Measurements from ENCODE around the gene EVX1.

The EVX1 gene

GRCh38 chr7:27242555-27243339, at the start of gene EVX1:
TSS of gene EVX1 (plus strand) at chr7:27242802. CDS start at chr7:27243031, 229 bp downstream.
- Histone ChIP-seq H3K9me3 (ENCODE audit: control insufficient read depth, low read depth, low read length) (no peaks in the 10 kb centered on the region), H3K4me1 (ENCODE audit: control insufficient read depth, low read depth, low read length) (peaks cover 20% of the 10 kb centered on the region), H3K27me3 (ENCODE audit: control insufficient read depth, insufficient read depth, low read length) (peaks cover 100% of the 10 kb centered on the region), H3K9ac (ENCODE audit: low read length) (no peak within 1 kb of the TSS), H3K27ac (ENCODE audit: low read length) (no peak within 1 kb of the TSS), H3K36me3 (ENCODE audit: control insufficient read depth, low read depth, low read length) (no peaks in the 10 kb centered on the region), H3K4me3 (ENCODE audit: low read length) (peak within 1 kb of the TSS; percentile 18)

GRCh38 chr7:27193335-27194001, 49.1 kb upstream of the EVX1 start:
- Histone ChIP-seq H3K27ac (ENCODE audit: low read length) (no peak overlapping the region), H3K9me3 (ENCODE audit: control insufficient read depth, low read depth, low read length) (peaks cover 16% of the 10 kb centered on the region), H3K36me3 (ENCODE audit: control insufficient read depth, low read depth, low read length) (no peaks in the 10 kb centered on the region), H3K4me3 (ENCODE audit: low read length) (no peak overlapping the region), H3K9ac (ENCODE audit: low read length) (no peak overlapping the region), H3K27me3 (ENCODE audit: control insufficient read depth, insufficient read depth, low read length) (peaks cover 100% of the 10 kb centered on the region), H3K4me1 (ENCODE audit: control insufficient read depth, low read depth, low read length) (peaks cover 2% of the 10 kb centered on the region)

GRCh38 chr7:27194002-27194352, 48.6 kb upstream of the EVX1 start:
- H3K36me3 ChIP-seq (ENCODE audit: control insufficient read depth, low read depth, low read length): no peaks in the 10 kb centered on the region
- no peak overlapping the region for H3K9ac ChIP-seq (ENCODE audit: low read length)
- H3K4me1 ChIP-seq (ENCODE audit: control insufficient read depth, low read depth, low read length): no peaks in the 10 kb centered on the region
- H3K27ac ChIP-seq (ENCODE audit: low read length): no peak overlapping the region
- H3K27me3 ChIP-seq (ENCODE audit: control insufficient read depth, insufficient read depth, low read length): peaks cover 100% of the 10 kb centered on the region
- peaks cover 16% of the 10 kb centered on the region for H3K9me3 ChIP-seq (ENCODE audit: control insufficient read depth, low read depth, low read length)
- no peak overlapping the region for H3K4me3 ChIP-seq (ENCODE audit: low read length)

GRCh38 chr7:27194686-27195379, 47.8 kb upstream of the EVX1 start:
- Histone ChIP-seq H3K4me3 (ENCODE audit: low read length) (no peak overlapping the region), H3K27ac (ENCODE audit: low read length) (no peak overlapping the region), H3K27me3 (ENCODE audit: control insufficient read depth, insufficient read depth, low read length) (peaks cover 98% of the 10 kb centered on the region), H3K9ac (ENCODE audit: low read length) (no peak overlapping the region), H3K4me1 (ENCODE audit: control insufficient read depth, low read depth, low read length) (no peaks in the 10 kb centered on the region), H3K9me3 (ENCODE audit: control insufficient read depth, low read depth, low read length) (peaks cover 14% of the 10 kb centered on the region), H3K36me3 (ENCODE audit: control insufficient read depth, low read depth, low read length) (no peaks in the 10 kb centered on the region)

- H3K9ac ChIP-seq (ENCODE audit: low read length): no peak overlapping the region
- H3K27ac ChIP-seq (ENCODE audit: low read length): no peak overlapping the region
- no peaks in the 10 kb centered on the region for H3K36me3 ChIP-seq (ENCODE audit: control insufficient read depth, low read depth, low read length)
- H3K9me3 ChIP-seq (ENCODE audit: control insufficient read depth, low read depth, low read length): peaks cover 7% of the 10 kb centered on the region
- no peak overlapping the region for H3K4me3 ChIP-seq (ENCODE audit: low read length)
- H3K27me3 ChIP-seq (ENCODE audit: control insufficient read depth, insufficient read depth, low read length): peaks cover 98% of the 10 kb centered on the region
- no peaks in the 10 kb centered on the region for H3K4me1 ChIP-seq (ENCODE audit: control insufficient read depth, low read depth, low read length)
Measured at GRCh38 chr7:27196287-27196767, 46.3 kb upstream of the EVX1 start.

- peaks cover 7% of the 10 kb centered on the region for H3K9me3 ChIP-seq (ENCODE audit: control insufficient read depth, low read depth, low read length)
- no peaks in the 10 kb centered on the region for H3K4me1 ChIP-seq (ENCODE audit: control insufficient read depth, low read depth, low read length)
- H3K36me3 ChIP-seq (ENCODE audit: control insufficient read depth, low read depth, low read length): no peaks in the 10 kb centered on the region
- no peak overlapping the region for H3K27ac ChIP-seq (ENCODE audit: low read length)
- H3K4me3 ChIP-seq (ENCODE audit: low read length): no peak overlapping the region
- H3K9ac ChIP-seq (ENCODE audit: low read length): no peak overlapping the region
- peaks cover 98% of the 10 kb centered on the region for H3K27me3 ChIP-seq (ENCODE audit: control insufficient read depth, insufficient read depth, low read length)
Measured at GRCh38 chr7:27197137-27198042, 45.2 kb upstream of the EVX1 start.

- no peak overlapping the region for H3K9ac ChIP-seq (ENCODE audit: low read length)
- H3K27ac ChIP-seq (ENCODE audit: low read length): no peak overlapping the region
- H3K36me3 ChIP-seq (ENCODE audit: control insufficient read depth, low read depth, low read length): no peaks in the 10 kb centered on the region
- H3K4me3 ChIP-seq (ENCODE audit: low read length): no peak overlapping the region
- H3K9me3 ChIP-seq (ENCODE audit: control insufficient read depth, low read depth, low read length): peaks cover 6% of the 10 kb centered on the region
- no peaks in the 10 kb centered on the region for H3K4me1 ChIP-seq (ENCODE audit: control insufficient read depth, low read depth, low read length)
- peaks cover 98% of the 10 kb centered on the region for H3K27me3 ChIP-seq (ENCODE audit: control insufficient read depth, insufficient read depth, low read length)
Measured at GRCh38 chr7:27198138-27198841, 44.3 kb upstream of the EVX1 start.

GRCh38 chr7:27198871-27199801, 43.5 kb upstream of the EVX1 start:
- Histone ChIP-seq H3K4me1 (ENCODE audit: control insufficient read depth, low read depth, low read length) (no peaks in the 10 kb centered on the region), H3K4me3 (ENCODE audit: low read length) (no peak overlapping the region), H3K36me3 (ENCODE audit: control insufficient read depth, low read depth, low read length) (no peaks in the 10 kb centered on the region), H3K27me3 (ENCODE audit: control insufficient read depth, insufficient read depth, low read length) (peaks cover 98% of the 10 kb centered on the region), H3K27ac (ENCODE audit: low read length) (no peak overlapping the region), H3K9ac (ENCODE audit: low read length) (no peak overlapping the region), H3K9me3 (ENCODE audit: control insufficient read depth, low read depth, low read length) (peaks cover 5% of the 10 kb centered on the region)

GRCh38 chr7:27199849-27200760, 42.5 kb upstream of the EVX1 start, which contains the start of gene HOXA13:
TSS of gene HOXA13 (minus strand) at chr7:27200091. CDS start at chr7:27200077, 14 bp downstream.
- Histone ChIP-seq H3K27me3 (ENCODE audit: control insufficient read depth, insufficient read depth, low read length) (peaks cover 98% of the 10 kb centered on the region), H3K9me3 (ENCODE audit: control insufficient read depth, low read depth, low read length) (peaks cover 5% of the 10 kb centered on the region), H3K4me1 (ENCODE audit: control insufficient read depth, low read depth, low read length) (no peaks in the 10 kb centered on the region), H3K4me3 (ENCODE audit: low read length) (no peak within 1 kb of the TSS), H3K27ac (ENCODE audit: low read length) (no peak within 1 kb of the TSS), H3K9ac (ENCODE audit: low read length) (no peak within 1 kb of the TSS), H3K36me3 (ENCODE audit: control insufficient read depth, low read depth, low read length) (no peaks in the 10 kb centered on the region)
